Activated CD8-positive, alpha-beta T cell treated with anti-CD3 and anti-CD28 coated beads for 36 hours (primary cell): Measurements from ENCODE around the gene VPS37D. TPM values are rescaled to one million over a fixed set of nuclear protein-coding genes. Genes with fewer than 3 reads are reported as not detected.

Experiments
- ATAC-seq: fragments of 200-7000 bp; cut with Tn5 transposase; one replicate; pipeline ENCODE4 v1.10.0; 2021; ENCODE audit warnings: mild to moderate bottlenecking, moderate library complexity
- CTCF ChIA-PET: fragments of 350-600 bp; sonication (Branson Sonifier 250); formaldehyde crosslinking; loops from one replicate; lab custom pipeline; 2021; ENCODE audit warnings: antibody characterized with exemption; lab: Charles Lee
- POLR2A ChIA-PET: fragments of 350-600 bp; sonication (Branson Sonifier 250); formaldehyde crosslinking; loops from one replicate; lab custom pipeline; 2021; ENCODE audit warnings: antibody characterized with exemption; lab: Charles Lee
- DNase-seq: peaks from one replicate; pipeline ENCODE4 v3.0.0-alpha.2; 2020
- H3K27ac Mint-ChIP-seq: one replicate; pipeline ENCODE4 v1.8.0; 2021; ENCODE audit warnings: mild to moderate bottlenecking, mixed read lengths
- H3K27me3 Mint-ChIP-seq: one replicate; pipeline ENCODE4 v1.8.0; 2021; ENCODE audit warnings: mixed read lengths
- H3K36me3 Mint-ChIP-seq: one replicate; pipeline ENCODE4 v1.8.0; 2021; ENCODE audit warnings: low read depth, mixed read lengths
- H3K4me1 Mint-ChIP-seq: one replicate; pipeline ENCODE4 v1.8.0; 2021; ENCODE audit warnings: low read depth, mixed read lengths
- H3K4me3 Mint-ChIP-seq: one replicate; pipeline ENCODE4 v1.8.0; 2021; ENCODE audit warnings: mild to moderate bottlenecking, moderate library complexity, mixed read lengths
- H3K9me3 Mint-ChIP-seq: one replicate; pipeline ENCODE4 v1.8.0; 2021; ENCODE audit warnings: mixed read lengths
- CTCF ChIP-seq: fragments of 200-600 bp; IDR thresholded peaks from one replicate; pipeline ENCODE4 v1.8.0; 2022; ENCODE audit warnings: antibody characterized with exemption, mild to moderate bottlenecking
- intact Hi-C: fragments of 100-400 bp; cut with micrococcal nuclease; formaldehyde crosslinking; loops from one replicate; pipeline ENCODE4 v1.10.0; 2022
- total RNA-seq, 2 experiments: library from RNA; stranded (reverse); gene quantifications; one replicate each; pipeline ENCODE4 v1.2.3, GENCODE V29; 2021

The VPS37D gene
- total RNA-seq, 2 experiments from 2014 or later = 0.87 to 1.1 TPM

- DNase-seq (no peak), ATAC-seq (no peak)
- TF ChIP-seq CTCF = no peak
- H3K9me3 Mint-ChIP-seq = peaks cover 2% of the 10 kb centered on the region
- peaks cover 34% of the 10 kb centered on the region for H3K36me3 Mint-ChIP-seq
- intact Hi-C loops = no loop called here
- no peak overlapping the region for H3K4me3 Mint-ChIP-seq
- no peaks in the 10 kb centered on the region for H3K27me3 Mint-ChIP-seq
- POLR2A ChIA-PET = no interaction called here
- peaks cover 32% of the 10 kb centered on the region for H3K4me1 Mint-ChIP-seq
- peak overlapping the region; percentile 6 for H3K27ac Mint-ChIP-seq
- CTCF ChIA-PET = interaction anchor here (2.1 to 2.6 kb wide), 2 partner anchors 11 to 72 kb away, joined by 9 to 10 read pairs; no protein-coding TSS in a partner anchor
Observed at GRCh38 chr7:73678862-73679261, 11.2 kb downstream of the VPS37D start.

GRCh38 chr7:73679709-73680108 lies 12.1 kb downstream of the VPS37D start:
- DNase-seq (no peak), ATAC-seq (no peak)
- intact Hi-C loops = loop anchor here (5.0 kb wide), 1 partner anchor 38 kb away; the partner anchor contains the start of gene STX1A
- Mint-ChIP-seq H3K4me1 (peaks cover 35% of the 10 kb centered on the region), H3K27me3 (no peaks in the 10 kb centered on the region), H3K9me3 (peaks cover 2% of the 10 kb centered on the region), H3K36me3 (peaks cover 37% of the 10 kb centered on the region), H3K27ac (peak overlapping the region; percentile 42), H3K4me3 (no peak overlapping the region)
- no peak for TF ChIP-seq CTCF
- ChIA-PET CTCF (interaction anchor here (0.8 to 2.6 kb wide), 3 partner anchors 12 to 73 kb away, joined by 3 to 10 read pairs (median 4); partner anchors contain the start of gene VPS37D), POLR2A (no interaction called here)

- peaks cover 37% of the 10 kb centered on the region for H3K4me1 Mint-ChIP-seq
- no peak for TF ChIP-seq CTCF
- no peak overlapping the region for H3K27ac Mint-ChIP-seq
- POLR2A ChIA-PET = no interaction called here
- intact Hi-C loops = loop anchor here (5.0 kb wide), 1 partner anchor 37 kb away; the partner anchor contains the start of gene STX1A
- H3K27me3 Mint-ChIP-seq = no peaks in the 10 kb centered on the region
- peaks cover 2% of the 10 kb centered on the region for H3K9me3 Mint-ChIP-seq
- H3K4me3 Mint-ChIP-seq = no peak overlapping the region
- ATAC-seq (no peak), DNase-seq (no peak)
- CTCF ChIA-PET = interaction anchor here (1.0 kb wide), 1 partner anchor 13 kb away, joined by 4 read pairs; the partner anchor contains the start of gene VPS37D
- peaks cover 37% of the 10 kb centered on the region for H3K36me3 Mint-ChIP-seq
Observed at GRCh38 chr7:73680501-73680900, 12.9 kb downstream of the VPS37D start.

GRCh38 chr7:73681031-73681430 lies 13.4 kb downstream of the VPS37D start:
- CTCF ChIA-PET = interaction anchor here (1.0 kb wide), 1 partner anchor 13 kb away, joined by 4 read pairs; the partner anchor contains the start of gene VPS37D
- no peak for DNase-seq

More at GRCh38 chr7:73681031-73681430, 13.4 kb downstream of the VPS37D start:
- ATAC-seq = no peak
- Mint-ChIP-seq H3K27ac (no peak overlapping the region), H3K36me3 (peaks cover 38% of the 10 kb centered on the region), H3K27me3 (no peaks in the 10 kb centered on the region), H3K9me3 (peaks cover 2% of the 10 kb centered on the region), H3K4me3 (peak overlapping the region; percentile 97), H3K4me1 (peaks cover 38% of the 10 kb centered on the region)
- POLR2A ChIA-PET = interaction anchor here (0.5 kb wide), 1 partner anchor 59 kb away, joined by 3 read pairs; no protein-coding TSS in a partner anchor
- TF ChIP-seq CTCF = no peak
- intact Hi-C loops = loop anchor here (5.0 kb wide), 1 partner anchor 36 kb away; the partner anchor contains the start of gene STX1A
